GM21717 (cell line): Measurements from ENCODE around the gene SLC23A1.
"Not testable (repeated sequence)": the region's sequence is repeated elsewhere in the genome, so short reads cannot be mapped to it uniquely, and the experiment has no call there.

ENCODE experiments used
- ATAC-seq: cut with Tn5 transposase; IDR thresholded peaks from one replicate; pipeline ENCODE4 v1.9.1; 2021; ENCODE audit warnings: mild to moderate bottlenecking, moderate library complexity; ENCODE audit not compliant: unreplicated experiment

Gene SLC23A1

GRCh38 chr5:139383275-139383992, at the start of gene SLC23A1:
Gene SLC23A1 (minus strand): TSS chr5:139383297. CDS start chr5:139383253, 44 bp downstream.
- ATAC-seq, result no peak

GRCh38 chr5:139431706-139432105, 48.6 kb upstream of the SLC23A1 start:
- no peak for ATAC-seq

GRCh38 chr5:139430015-139430414, 46.9 kb upstream of the SLC23A1 start:
- ATAC-seq, result no peak

- ATAC-seq, result no peak
Observed at GRCh38 chr5:139426203-139426885, 43.2 kb upstream of the SLC23A1 start.

- no peak for ATAC-seq
Observed at GRCh38 chr5:139425497-139425896, 42.4 kb upstream of the SLC23A1 start.

- ATAC-seq, result no peak
Observed at GRCh38 chr5:139422307-139422893, 39.3 kb upstream of the SLC23A1 start.

GRCh38 chr5:139419226-139420192, 36.4 kb upstream of the SLC23A1 start:
- no peak for ATAC-seq

- ATAC-seq, result no peak
Observed at GRCh38 chr5:139418793-139419192, 35.7 kb upstream of the SLC23A1 start.

- no peak for ATAC-seq
Observed at GRCh38 chr5:139417214-139417613, 34.1 kb upstream of the SLC23A1 start.

GRCh38 chr5:139416651-139417050, 33.6 kb upstream of the SLC23A1 start:
- no peak for ATAC-seq

- ATAC-seq, result no peak
Observed at GRCh38 chr5:139415869-139416268, 32.8 kb upstream of the SLC23A1 start.

GRCh38 chr5:139415221-139415861, 32.2 kb upstream of the SLC23A1 start:
- no peak for ATAC-seq

- no peak for ATAC-seq
Observed at GRCh38 chr5:139414581-139415130, 31.6 kb upstream of the SLC23A1 start.

- no peak for ATAC-seq
Observed at GRCh38 chr5:139413963-139414362, 30.9 kb upstream of the SLC23A1 start.

GRCh38 chr5:139413153-139413552, 30.1 kb upstream of the SLC23A1 start:
- no peak for ATAC-seq

- no peak for ATAC-seq
Observed at GRCh38 chr5:139410993-139411828, 28.1 kb upstream of the SLC23A1 start.

GRCh38 chr5:139410121-139410992, 27.3 kb upstream of the SLC23A1 start:
- no peak for ATAC-seq

GRCh38 chr5:139409116-139409515, 26.0 kb upstream of the SLC23A1 start:
- ATAC-seq, result not testable (repeated sequence)
